KOPT-K1 (cell line): ENCODE results near the gene PYGM.

Experiments
- H3K27ac ChIP-seq: fragments of 200-600 bp; sonication (generic); 2 replicates; pipeline ENCODE4 v1.5.1; 2016; ENCODE audit warnings: antibody characterized with exemption, mild to moderate bottlenecking, low read depth, low read length; ENCODE audit not compliant: poor library complexity, severe bottlenecking
- H3K36me3 ChIP-seq: fragments of 200-600 bp; sonication (generic); 2 replicates; pipeline ENCODE4 v1.5.1; 2017; ENCODE audit warnings: antibody characterized with exemption, mild to moderate bottlenecking, low read length, moderate library complexity; ENCODE audit not compliant: insufficient read depth
- H3K9me3 ChIP-seq: fragments of 200-600 bp; sonication (generic); 2 replicates; pipeline ENCODE4 v1.5.1; 2017; ENCODE audit warnings: antibody characterized with exemption, low read length, mild to moderate bottlenecking; ENCODE audit not compliant: insufficient read depth, poor library complexity, severe bottlenecking

PYGM gene

GRCh38 chr11:64765851-64766665, 6.3 kb upstream of the PYGM start:
- Histone ChIP-seq H3K27ac (no peak overlapping the region), H3K9me3 (no peaks in the 10 kb centered on the region), H3K36me3 (peaks cover 95% of the 10 kb centered on the region)

GRCh38 chr11:64765291-64765850, 5.6 kb upstream of the PYGM start:
- no peak overlapping the region for H3K27ac ChIP-seq
- H3K9me3 ChIP-seq = no peaks in the 10 kb centered on the region
- peaks cover 95% of the 10 kb centered on the region for H3K36me3 ChIP-seq

- Histone ChIP-seq H3K36me3 (peaks cover 89% of the 10 kb centered on the region), H3K9me3 (no peaks in the 10 kb centered on the region), H3K27ac (peak overlapping the region; percentile 64)
Measured at GRCh38 chr11:64764753-64765152, 5.0 kb upstream of the PYGM start.

- H3K36me3 ChIP-seq = peaks cover 83% of the 10 kb centered on the region
- no peaks in the 10 kb centered on the region for H3K9me3 ChIP-seq
- peak overlapping the region; percentile 64 for H3K27ac ChIP-seq
Measured at GRCh38 chr11:64764040-64764611, 4.4 kb upstream of the PYGM start.

GRCh38 chr11:64763526-64764039, 3.8 kb upstream of the PYGM start:
- H3K27ac ChIP-seq = peak overlapping the region; percentile 64
- no peaks in the 10 kb centered on the region for H3K9me3 ChIP-seq
- peaks cover 77% of the 10 kb centered on the region for H3K36me3 ChIP-seq

GRCh38 chr11:64762674-64763525, 3.1 kb upstream of the PYGM start:
- Histone ChIP-seq H3K27ac (peak overlapping the region; percentile 64), H3K36me3 (peaks cover 70% of the 10 kb centered on the region), H3K9me3 (no peaks in the 10 kb centered on the region)

- peaks cover 64% of the 10 kb centered on the region for H3K36me3 ChIP-seq
- peak overlapping the region; percentile 64 for H3K27ac ChIP-seq
Measured at GRCh38 chr11:64762277-64762673, 2.5 kb upstream of the PYGM start.

GRCh38 chr11:64760759-64761420, 1.1 kb upstream of the PYGM start:
- Histone ChIP-seq H3K9me3 (no peaks in the 10 kb centered on the region), H3K27ac (peak overlapping the region; percentile 0), H3K36me3 (peaks cover 51% of the 10 kb centered on the region)

More at GRCh38 chr11:64762277-64762673, 2.5 kb upstream of the PYGM start:
- H3K9me3 ChIP-seq = no peaks in the 10 kb centered on the region

- Histone ChIP-seq H3K36me3 (peaks cover 37% of the 10 kb centered on the region), H3K9me3 (no peaks in the 10 kb centered on the region), H3K27ac (no peak overlapping the region)
Measured at GRCh38 chr11:64759131-64759721, 548 bp downstream of the PYGM start.

- Histone ChIP-seq H3K36me3 (peaks cover 30% of the 10 kb centered on the region), H3K27ac (no peak overlapping the region), H3K9me3 (no peaks in the 10 kb centered on the region)
Measured at GRCh38 chr11:64758330-64759079, 1.3 kb downstream of the PYGM start.

GRCh38 chr11:64757549-64758329, 2.0 kb downstream of the PYGM start:
- H3K36me3 ChIP-seq = peaks cover 23% of the 10 kb centered on the region
- no peaks in the 10 kb centered on the region for H3K9me3 ChIP-seq
- H3K27ac ChIP-seq = no peak overlapping the region

- peaks cover 15% of the 10 kb centered on the region; the same call in 1 of the 2 replicates for H3K36me3 ChIP-seq
- H3K9me3 ChIP-seq = no peaks in the 10 kb centered on the region
- no peak overlapping the region for H3K27ac ChIP-seq
Measured at GRCh38 chr11:64755681-64756361, 4.0 kb downstream of the PYGM start.
